Glomerular endothelial cell (primary cell): ENCODE data around the gene FGFR3. TPM values are rescaled to one million over a fixed set of nuclear protein-coding genes. Genes with fewer than 3 reads are reported as not detected.
"Not testable (repeated sequence)": the region's sequence is repeated elsewhere in the genome, so short reads cannot be mapped to it uniquely, and the experiment has no call there.

Source experiments
- DNase-seq: peaks from one replicate; pipeline ENCODE4 v3.0.0-alpha.2; 2011; ENCODE audit warnings: low read depth, low spot score; ENCODE audit errors: extremely low read depth
- total RNA-seq: library from RNA; depleted of rRNA; stranded (reverse); fragments of >200 nt; gene quantifications from 2 replicates; pipeline ENCODE4 v1.2.3, GENCODE V29; 2015

Gene FGFR3
- total RNA-seq, 1 donor from 2014 or later = 2.1 TPM

GRCh38 chr4:1834047-1834775, 41.1 kb downstream of the FGFR3 start:
- no peak for DNase-seq

GRCh38 chr4:1835836-1836235, 42.7 kb downstream of the FGFR3 start:
- not testable (repeated sequence) for DNase-seq

- DNase-seq = no peak
These were observed 43.6 kb downstream of the FGFR3 start for GRCh38 chr4:1836650-1837049.

GRCh38 chr4:1837069-1837468, 44.0 kb downstream of the FGFR3 start:
- no peak for DNase-seq

- DNase-seq = no peak
These were observed 46.2 kb downstream of the FGFR3 start for GRCh38 chr4:1839282-1839681.

- DNase-seq = no peak
These were observed 48.3 kb downstream of the FGFR3 start for GRCh38 chr4:1841201-1841886.

GRCh38 chr4:1841887-1842210, 48.8 kb downstream of the FGFR3 start:
- no peak for DNase-seq

GRCh38 chr4:1842339-1842895, 49.3 kb downstream of the FGFR3 start:
- no peak for DNase-seq

GRCh38 chr4:1842993-1843448, 49.9 kb downstream of the FGFR3 start:
- DNase-seq = no peak

GRCh38 chr4:1843852-1844251, 50.8 kb downstream of the FGFR3 start:
- no peak for DNase-seq

- not testable (repeated sequence) for DNase-seq
These were observed 51.5 kb downstream of the FGFR3 start for GRCh38 chr4:1844618-1845017.

GRCh38 chr4:1846580-1846979, 53.5 kb downstream of the FGFR3 start:
- DNase-seq = no peak

GRCh38 chr4:1850276-1850675, 57.2 kb downstream of the FGFR3 start:
- DNase-seq = no peak

GRCh38 chr4:1851160-1851559, 58.1 kb downstream of the FGFR3 start:
- no peak for DNase-seq

GRCh38 chr4:1851575-1852410, 58.7 kb downstream of the FGFR3 start:
- no peak for DNase-seq

GRCh38 chr4:1852904-1853623, 60.0 kb downstream of the FGFR3 start:
- DNase-seq = no peak

- DNase-seq = no peak
These were observed 61.7 kb downstream of the FGFR3 start for GRCh38 chr4:1854752-1855151.

- DNase-seq = no peak
These were observed 62.4 kb downstream of the FGFR3 start for GRCh38 chr4:1855333-1856070.

GRCh38 chr4:1856071-1856942, 63.2 kb downstream of the FGFR3 start, which contains the start of gene LETM1:
Gene LETM1 (minus strand): TSS chr4:1856156. CDS start chr4:1855950, 206 bp downstream.
- DNase-seq = no peak
